Endodermal cell (in vitro differentiated cells): ENCODE measurements around the gene GRID1. TPM values are rescaled to one million over a fixed set of nuclear protein-coding genes. Genes with fewer than 3 reads are reported as not detected.

Experiments used
- DNase-seq: peaks from one replicate; pipeline ENCODE4 v3.0.0-alpha.2; 2017
- H3K27ac ChIP-seq: 2 replicates; pipeline ENCODE4 v1.5.1; 2013; ENCODE audit warnings: mild to moderate bottlenecking, low read depth, low read length, moderate library complexity
- H3K27me3 ChIP-seq: 2 replicates; pipeline ENCODE4 v1.6.1; 2013; ENCODE audit warnings: mild to moderate bottlenecking, low read length, moderate library complexity; ENCODE audit not compliant: insufficient read depth, control insufficient read depth, poor library complexity, severe bottlenecking
- H3K36me3 ChIP-seq: 2 replicates; pipeline ENCODE4 v1.7.0; 2013; ENCODE audit warnings: mild to moderate bottlenecking, low read length, moderate library complexity; ENCODE audit not compliant: control insufficient read depth, insufficient read depth
- H3K4me1 ChIP-seq: one replicate; pipeline ENCODE4 v1.7.0; 2013; ENCODE audit warnings: low read length; ENCODE audit not compliant: control insufficient read depth, insufficient read depth
- H3K4me3 ChIP-seq: 2 replicates; pipeline ENCODE4 v1.5.1; 2013; ENCODE audit warnings: mild to moderate bottlenecking, low read length, moderate library complexity
- H3K9ac ChIP-seq: 2 replicates; pipeline ENCODE4 v1.6.1; 2013; ENCODE audit warnings: mild to moderate bottlenecking, low read length, moderate library complexity; ENCODE audit not compliant: poor library complexity, severe bottlenecking; ENCODE audit errors: extremely low read depth
- H3K9me3 ChIP-seq: 2 replicates; pipeline ENCODE4 v1.6.1; 2013; ENCODE audit warnings: mild to moderate bottlenecking, low read length, moderate library complexity; ENCODE audit not compliant: control insufficient read depth
- H3K27ac Mint-ChIP-seq: 2 replicates; pipeline ENCODE4 v1.8.0; 2020; ENCODE audit warnings: mixed read lengths
- H3K27me3 Mint-ChIP-seq: 2 replicates; pipeline ENCODE4 v1.8.0; 2021; ENCODE audit warnings: mild to moderate bottlenecking, mixed read lengths; ENCODE audit not compliant: insufficient read depth
- H3K36me3 Mint-ChIP-seq: 2 replicates; pipeline ENCODE4 v1.8.0; 2020; ENCODE audit warnings: low read depth, mixed read lengths
- H3K4me1 Mint-ChIP-seq: 2 replicates; pipeline ENCODE4 v1.8.0; 2020; ENCODE audit warnings: mixed read lengths
- H3K4me3 Mint-ChIP-seq: 2 replicates; pipeline ENCODE4 v1.8.0; 2020; ENCODE audit warnings: mild to moderate bottlenecking, moderate library complexity, mixed read lengths
- H3K9me3 Mint-ChIP-seq: 2 replicates; pipeline ENCODE4 v1.8.0; 2020; ENCODE audit warnings: mild to moderate bottlenecking, mixed read lengths
- CTCF ChIP-seq: fragments of 200-600 bp; sonication (generic); conservative IDR thresholded peaks from 2 replicates; pipeline ENCODE4 v1.5.0; 2021; ENCODE audit warnings: antibody characterized with exemption, mild to moderate bottlenecking
- WGBS, 2 experiments: methylation state at CpG; one replicate each; pipeline versions ENCODE4 v1.1.5 to v1.1.7; 2013; ENCODE audit warnings: missing lambda C conversion rate in 2 of 2, mixed read lengths in 1 of 2; ENCODE audit not compliant: insufficient coverage in 1 of 2, insufficient read length in 1 of 2; 5-methylcytosine and 5-hydroxymethylcytosine counted together
- total RNA-seq, 2 donors: library from RNA; stranded (reverse); fragmentation: NEBNext Ultra II Directional in 1 of 2; extraction: Animal tissue kit (Norgen Biotek cat#: 25700) in 1 of 2; gene quantifications; 2 replicates in 1 of 2; 3 replicates in 1 of 2; pipeline ENCODE4 v1.2.1, GENCODE V29; 2021

The GRID1 gene
- total RNA-seq, 2 donors from 2014 or later = 0.13 to 0.53 TPM

GRCh38 chr10:86344714-86345161 lies 21.9 kb downstream of the GRID1 start:
- H3K9ac ChIP-seq = no peak overlapping the region
- Mint-ChIP-seq H3K4me3 (no peak overlapping the region), H3K9me3 (no peaks in the 10 kb centered on the region), H3K4me1 (peaks cover 30% of the 10 kb centered on the region), H3K36me3 (no peaks in the 10 kb centered on the region), H3K27me3 (no peaks in the 10 kb centered on the region), H3K27ac (no peak overlapping the region)
- no peaks in the 10 kb centered on the region for H3K9me3 ChIP-seq
- WGBS, 2 experiments = 78% methylated on average over 5 to 6 of the region's 6 CpGs
- no peak overlapping the region for H3K27ac ChIP-seq
- H3K4me1 ChIP-seq = no peaks in the 10 kb centered on the region
- TF ChIP-seq CTCF = no peak
- no peak overlapping the region for H3K4me3 ChIP-seq
- DNase-seq = no peak
- H3K27me3 ChIP-seq = no peaks in the 10 kb centered on the region
- H3K36me3 ChIP-seq = no peaks in the 10 kb centered on the region

- no peak for TF ChIP-seq CTCF
- Mint-ChIP-seq H3K27ac (no peak overlapping the region), H3K9me3 (no peaks in the 10 kb centered on the region), H3K4me3 (no peak overlapping the region), H3K4me1 (peaks cover 29% of the 10 kb centered on the region), H3K27me3 (no peaks in the 10 kb centered on the region), H3K36me3 (no peaks in the 10 kb centered on the region)
- H3K9ac ChIP-seq = no peak overlapping the region
- H3K36me3 ChIP-seq = no peaks in the 10 kb centered on the region
- DNase-seq = no peak
- H3K27me3 ChIP-seq = no peaks in the 10 kb centered on the region
- no peak overlapping the region for H3K4me3 ChIP-seq
- no peak overlapping the region for H3K27ac ChIP-seq
- no peaks in the 10 kb centered on the region for H3K9me3 ChIP-seq
- no peaks in the 10 kb centered on the region for H3K4me1 ChIP-seq
- 88 to 100% methylated on average over 3 of the region's 3 CpGs for WGBS, 2 experiments
These were observed 22.3 kb downstream of the GRID1 start for GRCh38 chr10:86344281-86344680.

- no peak for DNase-seq
- Mint-ChIP-seq H3K27me3 (no peaks in the 10 kb centered on the region), H3K4me1 (peaks cover 29% of the 10 kb centered on the region), H3K36me3 (no peaks in the 10 kb centered on the region), H3K4me3 (no peak overlapping the region), H3K27ac (no peak overlapping the region), H3K9me3 (no peaks in the 10 kb centered on the region)
- H3K9ac ChIP-seq = no peak overlapping the region
- H3K4me1 ChIP-seq = no peaks in the 10 kb centered on the region
- no peaks in the 10 kb centered on the region for H3K9me3 ChIP-seq
- no peaks in the 10 kb centered on the region for H3K36me3 ChIP-seq
- WGBS, 2 experiments = 88 to 100% methylated on average over 6 to 7 of the region's 7 CpGs
- H3K27ac ChIP-seq = no peak overlapping the region
- no peak for TF ChIP-seq CTCF
- no peaks in the 10 kb centered on the region for H3K27me3 ChIP-seq
- no peak overlapping the region for H3K4me3 ChIP-seq
These were observed 22.8 kb downstream of the GRID1 start for GRCh38 chr10:86343761-86344160.
